ENCODE data around the gene PPP3R2.
"Not testable (repeated sequence)": the region's sequence is repeated elsewhere in the genome, so short reads cannot be mapped to it uniquely, and the experiment has no call there.

The PPP3R2 gene

DNA sequence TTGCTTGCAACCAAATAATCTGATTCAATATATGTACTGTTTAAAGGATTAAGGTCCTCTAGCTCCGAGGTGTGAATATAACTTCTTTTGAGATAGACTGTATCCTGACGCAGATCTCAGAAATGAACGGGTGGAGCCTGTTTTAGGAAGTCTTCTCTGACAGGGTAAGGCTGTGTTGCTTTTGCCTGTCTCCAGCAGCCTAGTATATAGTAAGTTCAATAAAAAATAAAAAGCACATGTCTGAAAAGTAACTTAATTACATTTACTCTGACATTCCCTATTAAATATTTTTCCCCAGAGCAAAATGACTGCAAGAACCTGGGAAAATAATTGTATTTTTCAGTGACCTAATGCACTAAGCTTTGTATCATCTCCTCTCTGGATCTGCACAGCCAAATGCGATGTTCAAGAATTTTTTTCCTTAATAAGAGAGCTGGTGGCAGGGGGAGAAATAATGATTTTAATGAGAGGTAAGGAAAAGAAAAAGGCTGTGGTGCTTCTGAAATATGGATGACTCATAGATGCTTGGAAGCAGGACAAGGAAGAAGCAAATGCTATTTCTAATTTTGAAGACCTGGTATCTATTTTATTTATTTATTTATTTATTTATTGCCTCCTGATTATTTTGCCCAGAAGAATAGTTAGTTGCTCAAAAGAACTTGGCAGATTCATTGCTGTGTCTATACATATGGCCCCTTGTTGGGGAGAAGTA, 7.3 kb downstream of the PPP3R2 start:
- DNase-seq = no peak

DNA sequence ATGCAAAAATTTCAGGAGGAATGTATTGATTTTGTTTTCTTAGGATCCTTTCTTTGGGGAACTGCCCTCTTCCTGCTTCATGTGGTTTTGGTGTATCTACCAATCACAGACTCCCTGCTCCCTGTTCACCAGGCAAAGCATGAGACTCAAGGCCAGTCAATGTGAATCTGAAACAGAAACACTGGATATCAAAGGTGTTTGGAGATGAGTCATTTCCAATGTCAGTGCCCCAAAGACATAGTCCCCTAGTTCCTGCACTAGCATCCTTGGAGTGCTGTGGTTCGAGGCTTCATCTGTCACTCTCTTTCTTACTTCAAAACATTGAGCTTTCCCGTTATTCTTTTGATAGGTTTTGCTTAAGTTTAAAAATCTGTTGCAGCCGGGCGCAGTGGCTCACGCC, 8.1 kb downstream of the PPP3R2 start:
- no peak for DNase-seq

DNA sequence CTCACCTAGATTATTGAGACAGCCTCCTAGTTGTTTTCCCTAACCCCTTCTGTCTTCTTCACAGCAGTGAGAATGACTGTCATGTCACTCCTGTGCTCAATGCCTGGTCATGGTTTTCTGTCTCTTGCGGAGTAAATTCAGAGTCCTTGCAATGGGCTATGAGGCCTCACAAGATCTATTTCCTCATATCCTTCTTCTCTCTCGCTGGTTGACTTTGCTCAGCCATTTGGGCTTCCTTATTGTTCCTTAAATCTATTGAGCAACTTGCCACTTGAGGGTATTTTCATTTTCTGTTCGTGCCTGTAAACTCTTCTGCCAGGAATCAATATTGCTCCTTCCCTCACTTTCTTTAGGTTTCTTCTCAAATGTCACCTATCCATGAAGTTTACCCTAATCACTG, 9.0 kb downstream of the PPP3R2 start:
- DNase-seq = no peak

DNA sequence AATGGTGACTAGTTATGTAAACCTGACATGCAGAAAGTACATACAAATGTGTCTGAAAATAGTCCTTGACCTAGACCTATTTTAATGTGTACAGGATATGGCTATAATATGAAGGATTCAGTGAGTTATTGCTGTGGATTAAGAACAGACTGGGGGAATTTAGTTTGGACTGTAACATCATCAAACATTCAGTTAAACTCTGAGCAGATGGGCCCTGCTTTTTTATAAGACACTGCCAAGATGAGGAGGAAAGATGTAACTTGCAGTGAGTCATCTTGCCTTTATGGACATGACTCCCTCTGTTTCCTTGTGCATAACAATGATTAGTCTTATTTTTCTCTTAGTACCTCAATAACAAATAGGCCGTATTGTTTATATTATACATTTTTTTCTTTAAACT, 12.2 kb downstream of the PPP3R2 start:
- no peak for DNase-seq

DNA sequence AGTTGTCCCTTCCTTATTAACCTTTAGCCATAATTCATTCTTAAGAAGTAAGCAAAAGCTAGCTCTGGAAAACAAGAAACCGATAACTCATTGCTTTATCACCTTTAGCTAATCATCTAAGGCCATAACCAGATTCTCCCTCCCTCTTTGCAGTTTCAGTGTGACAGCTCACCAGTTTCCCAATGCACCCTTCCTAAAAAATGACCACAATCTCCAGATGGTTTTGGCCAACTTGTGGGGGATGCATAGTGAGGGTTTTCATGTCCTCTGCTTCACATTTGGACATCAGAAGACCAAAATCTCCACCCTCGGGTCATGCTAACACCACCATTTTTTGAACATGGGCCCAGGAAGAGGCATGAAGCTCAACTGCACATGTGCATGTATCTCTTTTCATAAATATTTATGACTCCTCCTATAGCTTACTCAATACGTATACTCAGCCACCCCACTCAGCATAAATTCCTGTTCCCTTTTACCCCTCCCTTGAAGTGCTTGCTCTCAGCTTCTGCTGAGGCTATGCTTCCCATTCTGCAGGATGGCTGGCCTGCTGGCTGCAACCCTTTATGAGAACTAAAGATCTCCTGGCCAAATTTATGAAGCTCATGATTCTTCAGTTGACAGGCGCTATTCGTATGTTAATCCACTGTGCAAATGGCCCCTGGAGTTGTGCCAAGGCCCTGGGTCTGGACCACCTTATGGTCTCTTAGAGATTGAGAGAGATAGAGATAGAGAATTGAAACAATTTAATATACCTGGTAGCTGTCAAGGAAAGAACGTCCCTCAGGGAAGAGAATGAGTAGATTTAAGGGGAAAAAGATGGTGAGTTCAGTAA, 14.8 kb downstream of the PPP3R2 start:
- DNase-seq = no peak

DNA sequence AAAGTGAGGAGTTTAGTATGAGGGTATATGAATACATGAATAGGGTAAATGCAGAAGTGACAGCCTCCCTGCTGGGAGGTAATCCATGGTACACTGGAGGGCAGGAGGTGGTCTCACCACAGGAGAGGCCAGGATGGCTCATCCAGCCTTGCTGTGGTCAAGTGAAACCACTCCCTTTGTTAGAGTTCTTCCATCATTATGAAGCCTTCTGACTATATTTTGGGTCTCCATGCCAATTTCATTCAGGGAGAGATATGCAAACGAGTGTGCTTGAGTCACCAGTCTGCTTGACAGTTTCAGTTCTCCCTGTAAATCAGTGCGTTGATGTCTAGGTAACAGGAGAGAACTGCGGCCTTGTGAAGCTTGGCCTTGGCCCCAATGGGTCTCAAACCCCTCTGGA, 16.4 kb downstream of the PPP3R2 start:
- DNase-seq = no peak

DNA sequence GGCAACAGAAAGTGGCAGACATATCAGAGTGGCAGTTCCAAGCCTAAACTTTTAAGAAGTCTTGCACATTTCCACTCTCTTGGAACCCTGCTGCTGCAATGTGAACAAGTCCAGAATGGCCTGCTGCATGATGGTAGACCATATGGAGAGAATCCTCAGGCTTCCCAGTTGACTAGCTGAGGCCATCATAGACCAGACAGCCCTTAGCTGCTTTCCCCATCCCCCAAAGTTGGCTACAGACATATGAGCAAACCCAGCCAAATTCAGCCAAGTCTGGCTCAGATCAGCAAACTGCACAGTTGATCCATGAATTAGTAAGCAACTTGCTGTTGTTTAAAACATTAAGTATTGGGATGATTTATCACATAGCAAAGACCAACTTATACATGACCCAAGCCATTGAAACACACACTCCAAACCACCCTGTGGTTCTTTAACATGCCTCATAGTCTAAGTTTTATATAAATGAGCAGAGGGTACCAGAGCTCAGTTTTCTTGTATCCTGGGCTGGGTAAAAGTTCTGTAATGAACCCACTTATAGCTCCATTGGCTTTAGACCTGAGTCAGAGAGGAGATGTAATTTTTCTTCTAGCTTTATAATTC, 19.9 kb downstream of the PPP3R2 start:
- no peak for DNase-seq

DNA sequence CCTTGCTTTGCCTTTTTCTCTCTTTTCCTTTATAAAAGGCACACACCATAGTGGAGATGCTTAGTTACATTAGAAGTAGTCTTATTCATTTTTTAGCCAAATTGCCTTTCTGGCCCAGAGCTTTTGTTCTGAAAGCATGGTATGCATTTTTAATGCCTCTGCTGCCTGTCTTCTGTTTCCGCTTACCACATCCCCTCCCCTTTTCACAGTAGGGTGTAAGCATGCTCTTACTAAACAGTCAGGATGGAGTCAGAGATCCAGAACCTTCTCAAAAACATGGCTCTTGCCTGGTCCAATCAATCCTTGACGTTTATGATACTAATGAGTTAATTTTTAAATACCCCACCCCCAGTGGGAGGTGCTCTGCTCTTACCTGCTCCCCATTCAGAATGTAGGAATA, 22.5 kb downstream of the PPP3R2 start:
- no peak for DNase-seq

DNA sequence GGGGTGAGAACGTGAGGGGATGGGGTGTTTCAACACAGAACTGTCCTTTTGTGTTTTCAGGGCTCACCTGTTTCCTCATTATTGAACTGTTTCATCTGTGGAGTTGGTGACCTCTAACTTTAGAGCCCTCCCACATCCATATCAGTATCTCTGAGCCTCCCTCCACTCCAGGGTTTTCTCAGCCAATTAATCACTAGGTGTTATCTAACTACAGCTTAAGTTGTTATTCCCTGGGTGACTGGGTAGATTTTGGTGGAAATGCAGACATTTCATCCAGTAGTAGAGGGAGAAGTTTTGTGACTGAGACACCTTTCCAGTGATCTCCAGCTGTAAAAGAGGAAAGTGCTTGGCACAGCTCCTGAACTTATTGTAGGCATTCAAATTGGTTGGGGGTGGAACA, 23.7 kb downstream of the PPP3R2 start:
- no peak for DNase-seq

DNA sequence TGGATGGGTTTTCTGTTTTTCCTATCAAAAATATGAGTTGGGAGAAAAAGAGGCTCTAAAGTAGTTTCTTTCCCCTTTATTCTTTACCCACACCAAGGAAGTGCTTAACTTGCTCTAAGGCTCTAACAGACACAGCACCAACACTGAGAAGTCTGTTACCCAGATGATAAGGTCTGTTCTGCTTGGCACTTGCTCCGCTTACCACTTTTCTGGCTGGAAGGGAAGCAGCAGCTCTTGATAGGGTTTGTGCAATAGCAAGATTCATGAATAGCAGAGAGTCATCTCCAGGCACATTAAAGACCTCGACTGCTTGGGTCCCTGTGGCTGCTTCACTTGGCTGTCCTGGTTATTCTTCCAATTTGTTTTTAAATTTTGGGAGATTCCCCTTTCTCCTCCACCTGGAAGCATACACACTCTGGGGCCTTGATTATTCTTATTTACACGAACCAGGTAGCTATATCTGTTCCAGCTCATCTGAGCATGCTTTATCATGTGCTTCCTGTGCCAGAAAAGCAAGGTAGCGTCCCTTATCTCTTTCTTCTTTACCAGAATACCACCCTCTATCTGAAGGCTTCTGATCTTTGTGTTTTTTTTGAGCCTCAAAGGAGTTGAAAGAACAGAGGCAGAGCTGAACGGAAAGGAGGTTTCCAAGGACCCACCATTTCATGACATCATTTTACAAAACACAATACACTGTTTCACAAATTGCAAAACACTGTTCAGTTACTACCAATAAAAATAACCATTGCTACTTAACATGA, 24.8 kb downstream of the PPP3R2 start:
- DNase-seq = no peak

DNA sequence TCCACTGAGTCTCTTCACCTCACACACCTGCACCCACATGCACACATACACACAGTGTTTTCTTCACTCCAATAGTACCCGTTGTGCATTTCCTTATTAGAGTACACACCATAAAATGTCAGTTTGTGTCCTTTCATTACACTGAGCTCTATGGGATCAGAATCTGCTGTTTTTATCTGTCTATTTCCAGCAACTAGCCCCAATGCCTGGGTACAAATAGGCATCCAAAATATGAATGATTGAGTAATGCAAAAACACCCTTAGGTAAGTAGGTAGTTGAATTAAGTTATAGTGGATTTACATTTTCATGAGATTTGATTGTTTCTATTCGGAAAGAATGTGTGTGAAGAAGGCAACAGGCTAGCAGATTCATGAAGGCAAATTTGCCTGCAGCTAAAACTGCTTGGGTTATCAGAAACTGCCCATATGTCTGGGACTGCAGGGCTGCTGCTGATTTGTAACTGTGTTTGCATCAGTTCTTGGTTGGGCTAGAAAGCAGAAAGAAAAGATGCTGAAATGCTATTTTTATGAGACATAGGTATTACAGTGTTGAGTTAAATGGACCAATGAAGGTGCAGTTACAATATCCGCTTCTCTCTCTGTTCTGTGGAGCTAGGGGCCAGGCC, 26.9 kb downstream of the PPP3R2 start:
- no peak for DNase-seq

DNA sequence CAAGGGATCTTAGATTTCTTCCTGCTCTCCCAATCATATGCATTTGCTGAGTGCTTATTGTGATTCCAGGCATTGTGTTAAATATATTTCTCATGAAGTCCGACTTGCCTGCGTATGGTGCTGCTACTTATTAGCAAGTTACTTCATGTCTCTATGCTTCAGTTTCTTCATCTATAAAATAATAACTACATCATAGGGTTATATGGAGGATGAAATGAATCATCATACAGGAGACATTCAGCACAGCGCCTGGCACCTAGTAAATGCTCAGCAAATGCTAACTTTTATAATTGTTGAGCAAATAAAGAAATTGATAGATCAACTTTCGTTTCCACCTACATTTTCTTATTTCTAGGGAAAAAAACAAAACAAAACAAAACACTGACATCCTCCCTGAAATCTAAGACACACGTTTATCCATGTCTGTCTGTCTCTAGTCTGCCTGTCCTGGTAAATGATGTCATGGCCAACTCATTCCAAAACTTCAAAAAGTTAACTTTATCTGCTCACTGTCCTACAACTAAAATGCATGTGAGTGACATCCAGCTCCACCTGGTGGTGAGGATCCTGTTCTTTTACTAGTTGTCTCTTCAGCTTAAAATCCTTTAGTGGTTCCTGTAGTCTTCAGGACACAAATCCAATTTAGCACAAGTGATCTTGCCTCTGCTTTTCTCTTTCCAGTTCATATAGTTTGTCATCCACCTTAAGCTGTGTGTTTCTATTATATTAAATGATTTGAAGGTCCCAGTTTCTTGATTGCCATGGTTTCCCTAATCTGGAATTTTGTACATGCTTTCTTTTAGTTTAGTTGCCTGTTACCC, 27.7 kb downstream of the PPP3R2 start:
- DNase-seq = no peak

DNA sequence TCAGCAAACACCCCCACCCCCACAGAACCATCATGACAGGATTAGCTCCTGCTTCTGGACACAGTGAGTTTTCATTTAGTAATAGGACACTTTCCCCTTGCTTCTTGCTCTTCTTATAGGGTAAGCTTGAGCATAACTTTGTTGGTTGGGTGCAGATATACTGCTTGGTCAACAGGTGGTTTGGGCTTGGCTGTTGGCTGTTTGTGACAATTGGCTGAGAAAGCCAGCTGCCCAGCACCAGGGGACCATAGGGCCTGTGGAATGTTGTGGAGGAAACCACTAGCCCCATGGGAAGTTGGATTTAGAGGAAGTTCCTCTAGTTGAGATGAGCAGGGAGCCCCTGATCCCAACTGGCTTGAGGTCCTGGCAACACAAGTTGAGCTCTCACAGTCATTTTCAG, 30.5 kb downstream of the PPP3R2 start:
- no peak for DNase-seq

DNA sequence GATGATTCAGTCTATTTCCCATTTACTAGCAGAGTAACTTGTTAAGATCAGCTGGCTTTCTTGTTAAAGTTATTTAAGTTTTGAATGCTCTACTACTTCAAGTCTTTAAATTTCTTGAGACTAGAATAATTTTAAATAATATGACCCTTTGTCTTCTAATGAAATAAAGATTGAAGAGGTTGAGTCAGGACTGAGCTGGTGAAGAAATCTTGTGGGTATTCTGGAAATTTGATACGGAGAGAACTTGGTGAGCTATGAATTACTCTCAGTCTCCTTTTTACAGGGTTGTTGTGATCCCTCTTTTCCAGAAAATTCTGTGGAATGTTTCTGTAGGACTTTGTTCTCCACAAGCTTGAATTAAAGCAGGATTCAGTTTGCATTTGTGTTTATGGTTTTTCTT, 31.8 kb downstream of the PPP3R2 start:
- no peak for DNase-seq

DNA sequence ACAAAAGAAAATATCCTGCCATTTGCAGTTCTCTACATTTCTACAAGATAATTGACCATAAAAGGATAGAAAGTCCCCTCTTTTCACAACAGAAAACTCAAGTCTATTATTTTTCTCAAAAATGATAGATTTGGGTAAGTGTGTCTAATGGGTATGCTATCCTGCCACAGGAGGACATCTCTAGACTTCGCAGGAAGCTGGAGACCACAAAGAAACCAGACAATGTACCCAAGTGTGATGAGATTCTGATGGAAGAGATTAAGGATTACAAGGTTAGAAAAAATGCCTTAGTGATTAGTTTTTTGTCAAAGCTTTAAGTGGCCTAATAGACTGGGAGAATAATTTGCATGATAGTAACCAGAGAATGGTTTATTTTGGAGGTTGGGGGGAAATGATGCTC, 33.0 kb downstream of the PPP3R2 start:
- DNase-seq = no peak

DNA sequence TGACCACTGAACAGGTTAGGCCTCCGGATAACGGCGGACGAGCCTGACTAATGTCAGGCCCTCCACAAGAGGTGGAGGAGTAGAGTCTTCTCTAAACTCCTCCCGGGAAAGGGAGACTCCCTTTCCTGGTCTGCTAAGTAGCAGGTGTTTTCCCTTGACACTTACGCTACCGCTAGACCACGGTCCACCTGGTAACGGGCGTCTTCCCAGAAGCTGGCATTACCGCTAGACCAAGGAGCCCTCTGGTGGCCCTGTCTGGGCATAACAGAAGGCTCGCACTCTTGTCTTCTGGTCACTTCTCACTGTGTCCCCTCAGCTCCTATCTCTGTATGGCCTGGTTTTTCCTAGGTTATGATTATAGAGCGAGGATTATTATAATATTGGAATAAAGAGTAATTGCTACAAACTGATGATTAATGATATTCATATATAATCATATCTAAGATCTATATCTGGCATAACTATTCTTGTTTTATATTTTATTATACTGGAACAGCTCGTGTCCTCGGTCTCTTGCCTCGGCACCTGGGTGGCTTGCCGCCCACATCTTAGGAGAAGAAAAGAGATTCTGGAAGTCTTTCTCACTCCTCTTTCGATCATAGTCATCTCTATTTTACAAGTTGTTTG, 45.2 kb downstream of the PPP3R2 start:
- not testable (repeated sequence) for DNase-seq

DNA sequence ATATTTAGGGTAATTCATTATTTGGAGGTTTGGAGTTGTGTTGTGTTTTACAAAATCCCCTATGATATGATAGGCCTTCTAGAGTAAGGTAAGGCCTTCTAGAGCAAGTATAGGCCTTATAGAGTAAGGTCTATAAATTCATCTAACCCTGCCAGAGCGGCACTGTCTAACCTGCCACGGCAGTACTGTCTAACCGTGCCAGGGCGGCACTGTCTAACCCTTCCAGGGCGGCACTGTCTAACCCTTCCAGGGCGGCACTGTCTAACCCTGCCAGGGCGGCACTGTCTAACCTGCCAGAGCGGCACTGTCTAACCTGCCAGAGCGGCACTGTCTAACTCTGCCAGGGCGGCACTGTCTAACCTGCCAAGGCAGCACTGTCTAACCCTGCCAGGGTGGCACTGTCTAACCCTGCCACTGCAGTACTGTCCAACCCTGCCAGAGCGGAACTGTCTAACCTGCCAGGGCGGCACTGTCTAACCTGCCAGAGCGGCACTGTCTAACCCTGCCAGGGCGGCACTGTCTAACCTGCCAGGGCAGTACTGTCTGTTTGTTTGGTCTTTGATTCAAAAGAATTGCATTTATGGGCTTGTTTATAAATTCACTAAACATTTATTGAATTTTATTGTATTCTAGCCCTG, 51.6 kb downstream of the PPP3R2 start:
- DNase-seq = no peak

Data from NCI-H1105 (cell line).